OCI-M1 (cell line): Measurements from ENCODE around the gene PRKAG3.
"Not testable (repeated sequence)": the region's sequence is repeated elsewhere in the genome, so short reads cannot be mapped to it uniquely, and the experiment has no call there.

Source experiments
- DNase-seq: peaks from one replicate; lab custom pipeline; 2025; lab: John Stamatoyannopoulos, UW

Gene PRKAG3

DNA sequence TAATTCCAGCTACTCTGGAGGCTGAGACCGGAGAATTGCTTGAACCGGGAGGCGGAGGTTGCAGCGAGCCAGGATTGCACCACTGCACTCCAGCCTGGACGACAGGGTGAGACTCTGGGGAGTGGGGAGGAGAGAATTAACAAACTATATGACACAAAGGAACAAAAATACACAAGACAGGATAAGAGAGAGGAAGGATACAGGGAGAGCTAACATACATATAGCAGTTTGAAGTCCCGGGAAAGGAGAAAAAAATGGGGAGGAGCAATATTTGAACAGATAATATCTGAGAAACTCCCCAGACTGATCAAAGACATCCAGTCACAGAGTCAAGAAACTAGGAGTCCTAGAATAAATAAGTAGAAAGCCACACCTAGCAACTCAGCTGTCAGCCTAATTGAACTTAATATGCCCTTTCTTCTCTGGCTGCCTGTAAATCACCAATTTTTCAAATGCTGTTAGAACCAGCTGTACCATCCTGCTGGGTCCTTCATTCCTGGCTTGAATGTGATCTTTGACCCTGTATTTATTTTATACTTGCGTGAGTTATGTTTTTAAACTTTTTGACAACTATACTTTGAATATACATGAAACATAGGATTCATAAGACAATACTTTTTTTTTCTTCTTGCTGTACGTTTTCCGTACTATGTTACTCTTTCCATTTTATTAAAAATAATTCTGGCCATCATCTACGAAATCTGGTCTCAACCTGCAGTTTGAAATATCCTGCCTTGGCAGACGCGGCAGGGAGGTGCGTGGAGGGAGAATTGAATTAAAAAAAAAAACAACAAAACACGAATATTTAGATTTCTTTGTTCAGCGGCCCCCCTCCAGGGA is 50.5 kb downstream of the PRKAG3 start:
- DNase-seq, result no peak

DNA sequence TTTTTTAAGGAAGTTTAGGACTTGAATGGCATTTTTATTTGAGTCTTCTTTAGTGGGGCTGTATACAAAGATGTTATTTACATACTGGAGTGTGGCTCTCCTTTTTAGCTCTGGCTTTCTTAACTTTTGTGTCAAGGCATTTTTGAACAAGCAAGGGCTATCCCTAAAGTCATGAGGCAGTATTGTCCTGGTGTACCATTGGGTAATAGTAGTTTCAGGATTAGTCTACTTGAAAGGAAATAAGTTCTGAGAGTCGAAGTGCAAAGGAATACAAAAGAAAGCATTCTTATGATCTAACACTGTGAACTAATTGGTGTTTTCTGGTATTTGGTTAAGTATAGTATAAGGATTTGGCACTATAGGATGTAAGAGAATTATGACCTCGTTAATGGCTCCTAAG is 51.6 kb downstream of the PRKAG3 start:
- no peak for DNase-seq

DNA sequence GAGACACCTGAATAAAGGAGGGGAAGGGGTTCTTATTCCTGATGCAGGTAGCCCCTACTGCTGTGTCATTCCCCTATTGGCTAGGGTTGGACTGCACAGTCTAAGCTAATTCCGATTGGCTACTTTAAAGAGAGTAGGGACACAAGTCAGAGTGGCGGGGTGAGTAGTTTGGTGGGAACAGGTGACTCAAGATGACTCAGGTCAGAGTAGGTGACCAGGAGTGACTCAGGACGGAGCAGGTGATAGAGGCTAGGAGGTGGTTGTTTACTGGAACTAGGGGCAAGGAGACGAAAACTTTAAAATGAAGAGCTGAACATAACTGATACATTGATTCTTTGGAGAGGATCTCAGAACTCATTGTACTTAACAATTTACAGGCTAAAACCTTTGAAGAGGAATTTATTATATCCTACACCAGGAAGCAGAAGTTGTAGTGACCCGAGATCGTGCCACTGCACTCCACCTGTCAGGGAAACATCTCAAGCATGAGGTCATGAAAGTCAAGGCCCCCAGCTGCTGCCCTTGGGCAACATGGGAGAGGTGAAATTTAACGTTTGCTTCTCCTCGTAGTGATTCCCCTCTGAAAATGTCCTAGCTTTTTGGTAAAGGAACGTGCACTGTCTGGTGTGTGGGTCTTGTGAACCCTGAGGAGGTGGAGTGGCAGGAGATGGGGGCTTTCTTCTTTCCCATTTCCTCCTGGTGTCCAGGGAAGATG is 54.2 kb downstream of the PRKAG3 start:
- no peak for DNase-seq

DNA sequence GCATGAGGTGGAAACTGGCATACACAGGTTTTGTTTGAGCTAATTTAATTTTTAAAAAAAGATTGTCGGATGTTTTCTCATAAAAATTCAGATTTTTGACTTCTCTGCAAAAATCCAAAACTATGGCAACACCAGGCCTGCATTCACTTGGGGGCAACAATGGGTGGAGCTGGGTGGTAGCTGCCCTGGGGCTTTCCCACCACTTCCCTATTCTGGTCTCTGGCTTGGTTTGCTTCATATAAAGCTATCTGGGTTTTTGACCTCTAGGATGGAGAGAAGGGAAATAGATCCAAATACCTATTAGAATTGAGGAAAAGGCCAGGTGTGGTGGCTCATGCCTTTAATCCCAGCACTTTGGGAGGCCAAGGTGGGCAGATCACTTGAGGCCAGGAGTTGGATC is 55.1 kb downstream of the PRKAG3 start:
- peak; percentile 35 for DNase-seq

DNA sequence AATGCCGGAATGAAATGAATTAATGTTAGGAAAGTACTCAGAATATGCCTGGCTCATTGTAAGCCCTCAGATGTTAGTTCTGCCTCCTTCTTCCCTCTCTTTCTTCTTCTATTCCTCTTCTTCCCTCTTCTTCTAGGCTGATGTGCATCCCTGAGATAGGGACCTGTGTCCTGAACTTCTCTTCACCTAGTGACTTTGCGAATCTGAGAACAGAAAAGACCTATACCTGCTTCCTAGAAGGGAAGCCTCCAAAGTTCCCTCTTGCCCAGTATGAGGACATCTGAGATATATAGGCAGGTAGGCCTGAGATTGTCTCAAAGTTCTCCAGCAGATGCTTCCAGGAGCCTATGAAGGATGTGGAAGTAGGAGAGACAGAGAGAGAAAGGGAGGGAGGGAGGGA is 57.7 kb downstream of the PRKAG3 start:
- DNase-seq, result no peak

DNA sequence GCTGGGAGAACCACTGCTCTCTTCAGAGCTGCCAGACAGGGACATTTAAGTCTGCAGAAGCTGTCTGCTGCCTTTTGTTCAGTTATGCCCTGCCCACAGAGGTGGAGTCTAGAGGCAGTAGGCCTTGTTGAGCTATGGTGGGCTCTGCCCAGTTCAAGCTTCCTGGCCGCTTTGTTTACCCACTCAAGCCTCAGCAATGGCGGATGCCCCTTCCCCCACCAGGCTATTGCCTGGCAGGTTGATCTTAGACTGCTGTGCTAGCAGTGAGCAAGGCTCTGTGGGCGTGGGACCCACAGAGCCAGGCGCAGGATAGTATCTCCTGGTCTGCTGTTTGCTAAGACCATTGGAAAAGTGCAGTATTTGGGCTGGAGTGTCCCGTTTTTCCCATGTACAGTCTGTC is 58.8 kb downstream of the PRKAG3 start:
- DNase-seq, result not testable (repeated sequence)
